ENCODE results near the gene RANGRF.

The RANGRF gene

GRCh38 chr17:8284126-8284525, 4.3 kb upstream of the RANGRF start:
- TF ChIP-seq, protein P1, sequence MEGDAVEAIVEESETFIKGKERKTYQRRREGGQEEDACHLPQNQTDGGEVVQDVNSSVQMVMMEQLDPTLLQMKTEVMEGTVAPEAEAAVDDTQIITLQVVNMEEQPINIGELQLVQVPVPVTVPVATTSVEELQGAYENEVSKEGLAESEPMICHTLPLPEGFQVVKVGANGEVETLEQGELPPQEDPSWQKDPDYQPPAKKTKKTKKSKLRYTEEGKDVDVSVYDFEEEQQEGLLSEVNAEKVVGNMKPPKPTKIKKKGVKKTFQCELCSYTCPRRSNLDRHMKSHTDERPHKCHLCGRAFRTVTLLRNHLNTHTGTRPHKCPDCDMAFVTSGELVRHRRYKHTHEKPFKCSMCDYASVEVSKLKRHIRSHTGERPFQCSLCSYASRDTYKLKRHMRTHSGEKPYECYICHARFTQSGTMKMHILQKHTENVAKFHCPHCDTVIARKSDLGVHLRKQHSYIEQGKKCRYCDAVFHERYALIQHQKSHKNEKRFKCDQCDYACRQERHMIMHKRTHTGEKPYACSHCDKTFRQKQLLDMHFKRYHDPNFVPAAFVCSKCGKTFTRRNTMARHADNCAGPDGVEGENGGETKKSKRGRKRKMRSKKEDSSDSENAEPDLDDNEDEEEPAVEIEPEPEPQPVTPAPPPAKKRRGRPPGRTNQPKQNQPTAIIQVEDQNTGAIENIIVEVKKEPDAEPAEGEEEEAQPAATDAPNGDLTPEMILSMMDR (IDR thresholded peaks at IDR 0.05; ENCODE audit: extremely low read depth, insufficient read depth, missing control alignments): no peak
- in situ Hi-C loops (cut with MboI; ENCODE audit: low pct_unique_long_range_greater_than_20kb, low sequenced_read_pairs, unreplicated experiment): no loop called here

GRCh38 chr17:8285270-8286181, 2.9 kb upstream of the RANGRF start:
- TF ChIP-seq, protein P1 (IDR thresholded peaks at IDR 0.05; ENCODE audit: extremely low read depth, insufficient read depth, missing control alignments): no peak
- no peak for DNase-seq (ENCODE audit: low spot score)

More at GRCh38 chr17:8284126-8284525, 4.3 kb upstream of the RANGRF start:
- no peak for DNase-seq (ENCODE audit: low spot score)

GRCh38 chr17:8287651-8288335, 677 bp upstream of the RANGRF start:
- in situ Hi-C loops (cut with MboI; ENCODE audit: low pct_unique_long_range_greater_than_20kb, low sequenced_read_pairs, unreplicated experiment): no loop called here
- TF ChIP-seq, protein P1 (IDR thresholded peaks at IDR 0.05; ENCODE audit: extremely low read depth, insufficient read depth, missing control alignments): no peak
- no peak for DNase-seq (ENCODE audit: low spot score)

More at GRCh38 chr17:8285270-8286181, 2.9 kb upstream of the RANGRF start:
- in situ Hi-C loops (cut with MboI; ENCODE audit: low pct_unique_long_range_greater_than_20kb, low sequenced_read_pairs, unreplicated experiment): no loop called here

DNA sequence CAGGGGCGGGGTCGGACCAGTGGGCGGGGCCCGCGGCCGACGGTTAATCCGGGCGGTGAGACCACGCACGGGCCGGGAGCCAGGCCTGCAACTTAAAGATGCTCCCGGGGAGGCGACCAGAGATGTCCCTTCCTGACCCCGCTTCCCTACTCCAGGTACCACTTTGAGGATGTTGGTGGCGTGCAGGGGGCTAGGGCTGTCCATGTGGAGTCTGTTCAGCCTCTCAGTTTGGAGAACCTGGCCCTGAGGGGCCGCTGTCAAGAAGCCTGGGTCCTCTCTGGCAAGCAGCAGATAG, 580 bp downstream of the RANGRF start:
- in situ Hi-C loops (cut with MboI; ENCODE audit: low pct_unique_long_range_greater_than_20kb, low sequenced_read_pairs, unreplicated experiment): no loop called here
- TF ChIP-seq, protein P1 (IDR thresholded peaks at IDR 0.05; ENCODE audit: extremely low read depth, insufficient read depth, missing control alignments): no peak
- no peak for DNase-seq (ENCODE audit: low spot score)

DNA sequence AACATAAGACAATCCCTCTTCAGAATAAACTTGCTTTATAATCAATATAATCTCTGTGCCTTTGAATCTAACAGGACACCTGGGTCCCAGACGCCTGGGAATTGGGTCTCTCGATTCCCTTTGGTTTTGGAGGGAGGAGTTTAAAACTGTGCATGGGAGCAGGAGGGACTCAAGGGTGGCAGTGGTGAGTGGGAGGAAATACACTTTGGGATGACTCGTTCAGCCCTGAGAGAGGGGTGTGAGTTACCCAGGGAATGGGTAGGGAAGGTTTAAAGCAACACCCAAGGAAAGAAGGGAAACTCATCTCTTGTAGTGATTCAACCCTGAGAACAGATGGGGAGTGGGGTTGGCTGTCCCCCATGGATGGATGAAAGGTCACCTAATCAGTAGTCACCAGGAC, 1.6 kb downstream of the RANGRF start:
- TF ChIP-seq, protein P1 (IDR thresholded peaks at IDR 0.05; ENCODE audit: extremely low read depth, insufficient read depth, missing control alignments): no peak
- DNase-seq (ENCODE audit: low spot score): no peak
- in situ Hi-C loops (cut with MboI; ENCODE audit: low pct_unique_long_range_greater_than_20kb, low sequenced_read_pairs, unreplicated experiment): no loop called here

GRCh38 chr17:8292639-8293395, 4.3 kb downstream of the RANGRF start:
- TF ChIP-seq, protein P1 (IDR thresholded peaks at IDR 0.05; ENCODE audit: extremely low read depth, insufficient read depth, missing control alignments): no peak
- no peak for DNase-seq (ENCODE audit: low spot score)
- in situ Hi-C loops (cut with MboI; ENCODE audit: low pct_unique_long_range_greater_than_20kb, low sequenced_read_pairs, unreplicated experiment): no loop called here
